Naive thymus-derived CD4-positive, alpha-beta T cell (primary cell): ENCODE measurements around the gene SLC12A5. TPM values are rescaled to one million over a fixed set of nuclear protein-coding genes. Genes with fewer than 3 reads are reported as not detected.

Source experiments
- ATAC-seq: fragments of 150-1000 bp; cut with Tn5 transposase; 2 replicates; pipeline ENCODE4 v1.10.0; 2021; ENCODE audit warnings: mild to moderate bottlenecking, moderate library complexity
- CTCF ChIA-PET: fragments of 350-600 bp; sonication (Branson Sonifier 250); formaldehyde crosslinking; loops from one replicate; lab custom pipeline; 2021; ENCODE audit warnings: antibody characterized with exemption; lab: Charles Lee
- POLR2A ChIA-PET: fragments of 350-600 bp; sonication (Branson Sonifier 250); formaldehyde crosslinking; loops from one replicate; lab custom pipeline; 2021; ENCODE audit warnings: antibody characterized with exemption, inconsistent platforms; lab: Charles Lee
- DNase-seq, 9 donors: peaks; one replicate each; pipeline versions ENCODE4 v3.0.0 to v3.0.0-alpha.2; 2020 to 2022; ENCODE audit warnings: mixed read lengths in 1 of 9
- H3K27ac ChIP-seq: one replicate; pipeline ENCODE4 v1.7.0; 2013; ENCODE audit warnings: mild to moderate bottlenecking, low read depth, low read length, moderate library complexity
- H3K27me3 ChIP-seq, 2 donors: one replicate each; pipeline ENCODE4 v1.7.0; 2013; ENCODE audit warnings: low read length in 2 of 2, mild to moderate bottlenecking in 2 of 2, moderate library complexity in 2 of 2; ENCODE audit not compliant: control insufficient read depth in 2 of 2, insufficient read depth in 2 of 2
- H3K36me3 ChIP-seq, 3 experiments: 1 replicate in 2 of 3; 2 replicates in 1 of 3; pipeline ENCODE4 v1.7.0; 2013; ENCODE audit warnings: low read length in 3 of 3, mild to moderate bottlenecking in 3 of 3, moderate library complexity in 1 of 3; ENCODE audit not compliant: insufficient read depth in 3 of 3, control insufficient read depth in 2 of 3
- H3K4me1 ChIP-seq, 2 donors: one replicate each; pipeline ENCODE4 v1.7.0; 2013; ENCODE audit warnings: low read length in 2 of 2, mild to moderate bottlenecking in 2 of 2, moderate library complexity in 1 of 2; ENCODE audit not compliant: control insufficient read depth in 2 of 2, insufficient read depth in 2 of 2
- H3K4me3 ChIP-seq: 2 replicates; pipeline ENCODE4 v1.7.0; 2013; ENCODE audit warnings: mild to moderate bottlenecking, low read length
- H3K9me3 ChIP-seq, 3 experiments: 1 replicate in 2 of 3; 2 replicates in 1 of 3; pipeline ENCODE4 v1.7.0; 2013; ENCODE audit warnings: low read length in 3 of 3; ENCODE audit not compliant: control insufficient read depth in 2 of 3
- H3K27ac Mint-ChIP-seq, 9 donors: one replicate each; pipeline ENCODE4 v1.8.0; 2020 to 2022; ENCODE audit warnings: mixed read lengths in 9 of 9, mild to moderate bottlenecking in 8 of 9, moderate library complexity in 5 of 9, inconsistent platforms in 2 of 9
- H3K27me3 Mint-ChIP-seq, 5 donors: one replicate each; pipeline ENCODE4 v1.8.0; 2021 to 2022; ENCODE audit warnings: mixed read lengths in 5 of 5, mild to moderate bottlenecking in 1 of 5
- H3K36me3 Mint-ChIP-seq, 5 donors: one replicate each; pipeline ENCODE4 v1.8.0; 2020 to 2022; ENCODE audit warnings: mixed read lengths in 5 of 5, mild to moderate bottlenecking in 3 of 5, inconsistent platforms in 1 of 5
- H3K4me1 Mint-ChIP-seq, 7 donors: one replicate each; pipeline ENCODE4 v1.8.0; 2020 to 2022; ENCODE audit warnings: mixed read lengths in 7 of 7, mild to moderate bottlenecking in 3 of 7, inconsistent platforms in 1 of 7
- H3K4me3 Mint-ChIP-seq, 10 donors: one replicate each; pipeline ENCODE4 v1.8.0; 2020 to 2022; ENCODE audit warnings: mild to moderate bottlenecking in 10 of 10, mixed read lengths in 10 of 10, moderate library complexity in 6 of 10, inconsistent platforms in 2 of 10
- H3K9me3 Mint-ChIP-seq, 11 donors: one replicate each; pipeline ENCODE4 v1.8.0; 2020 to 2022; ENCODE audit warnings: mixed read lengths in 11 of 11, mild to moderate bottlenecking in 4 of 11, inconsistent platforms in 1 of 11, moderate library complexity in 1 of 11
- intact Hi-C, 2 donors: fragments of 100-400 bp; cut with micrococcal nuclease; formaldehyde crosslinking; loops; one replicate each; pipeline ENCODE4 v1.15.1; 2023
- polyA plus RNA-seq, 2 donors: library from polyadenylated mRNA; unstranded; fragments of 300-500 nt; fragmentation: Illumina TruSeq; gene quantifications; one replicate each; pipeline ENCODE4 v1.2.3, GENCODE V29; 2021
- total RNA-seq, 6 experiments: library from RNA in 5 of 6; stranded (reverse) in 5 of 6; gene quantifications; 1 replicate in 5 of 6; 2 replicates in 1 of 6; pipeline ENCODE4 v1.2.3 and lab custom pipeline; 2021 to 2026

Gene SLC12A5
- total and polyA plus RNA-seq, 7 experiments from 2014 or later: not detected

DNA sequence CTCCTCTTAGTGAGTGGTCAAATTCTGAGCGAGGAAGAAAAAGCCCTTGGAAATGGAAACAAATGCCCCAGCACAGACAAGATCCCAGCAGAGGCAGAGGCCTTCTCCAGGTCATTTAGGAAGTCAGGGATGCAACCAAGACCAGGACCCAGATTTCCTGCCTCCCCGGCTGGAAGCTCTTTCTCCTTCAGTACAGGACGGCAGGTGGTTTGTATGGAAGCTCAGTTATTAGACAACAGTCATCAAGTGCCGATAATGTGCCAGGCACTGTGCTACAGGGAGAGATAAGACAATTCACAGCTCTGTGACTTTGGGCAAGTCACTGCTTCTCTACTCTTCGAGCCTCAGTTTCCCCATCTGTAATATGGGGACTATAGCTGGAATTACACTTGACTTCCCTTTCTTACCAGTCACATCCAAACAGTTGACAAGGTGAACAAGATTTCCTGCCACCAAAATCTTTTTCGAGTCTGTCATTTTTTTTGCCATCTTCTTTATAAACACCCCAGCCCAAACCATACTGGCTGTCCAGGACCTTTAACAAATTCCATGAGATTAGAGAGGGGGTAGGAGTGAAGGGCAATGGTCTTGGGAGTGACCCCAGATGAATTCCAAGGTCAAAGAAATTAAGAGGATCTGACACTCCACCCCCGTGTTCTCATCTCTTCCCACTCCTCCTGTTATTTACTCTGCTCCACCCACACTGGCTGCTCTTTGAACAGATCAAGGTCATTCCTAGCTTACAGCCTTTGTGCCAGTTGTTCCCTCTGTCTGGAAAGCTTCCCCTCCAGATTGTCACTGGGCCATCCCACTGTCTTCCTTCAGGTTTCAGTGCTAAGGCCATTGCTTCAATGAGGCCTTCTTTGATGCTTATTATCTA, 14.3 kb upstream of the SLC12A5 start:
- H3K36me3 ChIP-seq: no peaks in the 10 kb centered on the region
- no peak overlapping the region for H3K4me3 ChIP-seq
- Mint-ChIP-seq H3K4me3 (peak overlapping the region; percentile 2 to 76 (median 56)), H3K36me3 (peaks cover 0 to 9% (median 0%) of the 10 kb centered on the region in 5 donors), H3K4me1 (peaks cover 31 to 53% (median 40%) of the 10 kb centered on the region in 7 donors), H3K27ac (peak overlapping the region in 3 of 9 donors; percentile 1 to 61 (median 43)), H3K9me3 (peaks cover 0 to 6% (median 0%) of the 10 kb centered on the region in 11 donors), H3K27me3 (peaks cover 44 to 62% (median 48%) of the 10 kb centered on the region in 5 donors)
- ChIA-PET CTCF (interaction anchor here (0.6 to 3.4 kb wide), 15 partner anchors 10 to 1073 kb away, joined by 3 to 32 read pairs (median 4); no protein-coding TSS in a partner anchor), POLR2A (interaction anchor here (0.7 to 1.6 kb wide), 3 partner anchors 28 to 78 kb away, joined by 3 to 4 read pairs (median 3); no protein-coding TSS in a partner anchor)
- DNase-seq (no peak), ATAC-seq (no peak)
- peaks cover 15 to 16% of the 10 kb centered on the region in 2 donors for H3K27me3 ChIP-seq
- peaks cover 24 to 27% of the 10 kb centered on the region in 2 donors for H3K4me1 ChIP-seq
- intact Hi-C loops: loop anchor here (1.0 to 10.0 kb wide), 8 partner anchors 8 to 670 kb away; partner anchors contain the start of genes NCOA5 (in 1 of the 2) and TP53RK (in 1 of the 2)
- no peak overlapping the region for H3K27ac ChIP-seq
- H3K9me3 ChIP-seq: no peaks in the 10 kb centered on the region

DNA sequence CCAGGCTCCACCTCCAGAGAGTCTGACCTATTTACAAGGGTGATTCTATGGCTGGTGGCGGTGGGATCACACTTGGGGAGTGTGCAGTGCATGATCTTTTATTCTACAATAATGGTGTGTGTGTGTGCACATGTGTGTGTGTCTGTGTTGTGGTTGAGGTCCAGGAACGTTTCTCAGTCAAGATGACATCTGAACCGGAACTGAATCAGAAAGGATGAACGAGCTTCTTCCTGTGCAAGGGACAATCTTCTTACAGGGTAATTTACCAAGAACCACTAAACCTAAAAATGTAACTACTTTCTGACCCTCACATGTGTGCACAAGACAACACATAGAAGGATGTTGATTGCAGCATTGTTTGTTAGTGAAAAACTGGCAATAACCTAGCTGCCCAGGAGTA, 11.7 kb upstream of the SLC12A5 start:
- Mint-ChIP-seq H3K36me3 (peaks cover 0 to 3% (median 0%) of the 10 kb centered on the region in 5 donors), H3K27ac (no peak overlapping the region), H3K4me1 (peaks cover 17 to 36% (median 29%) of the 10 kb centered on the region in 7 donors), H3K27me3 (peaks cover 29 to 53% (median 36%) of the 10 kb centered on the region in 5 donors), H3K4me3 (no peak overlapping the region), H3K9me3 (peaks cover 0 to 2% (median 0%) of the 10 kb centered on the region in 11 donors)
- no peak for DNase-seq
- no peak overlapping the region for H3K4me3 ChIP-seq
- CTCF ChIA-PET: interaction anchor here (0.6 to 1.6 kb wide), 3 partner anchors 100 to 1374 kb away, joined by 3 to 4 read pairs (median 3); no protein-coding TSS in a partner anchor
- no peaks in the 10 kb centered on the region for H3K36me3 ChIP-seq
- intact Hi-C loops: loop anchor here in 1 of 2 donors (10.0 kb wide), 1 partner anchor 668 kb away; the partner anchor contains the start of gene TP53RK
- H3K4me1 ChIP-seq: peaks cover 11 to 19% of the 10 kb centered on the region in 2 donors
- ATAC-seq: no peak
- H3K9me3 ChIP-seq: no peaks in the 10 kb centered on the region
- H3K27ac ChIP-seq: no peak overlapping the region
- H3K27me3 ChIP-seq: peaks cover 2 to 4% of the 10 kb centered on the region in 2 donors
- POLR2A ChIA-PET: no interaction called here

DNA sequence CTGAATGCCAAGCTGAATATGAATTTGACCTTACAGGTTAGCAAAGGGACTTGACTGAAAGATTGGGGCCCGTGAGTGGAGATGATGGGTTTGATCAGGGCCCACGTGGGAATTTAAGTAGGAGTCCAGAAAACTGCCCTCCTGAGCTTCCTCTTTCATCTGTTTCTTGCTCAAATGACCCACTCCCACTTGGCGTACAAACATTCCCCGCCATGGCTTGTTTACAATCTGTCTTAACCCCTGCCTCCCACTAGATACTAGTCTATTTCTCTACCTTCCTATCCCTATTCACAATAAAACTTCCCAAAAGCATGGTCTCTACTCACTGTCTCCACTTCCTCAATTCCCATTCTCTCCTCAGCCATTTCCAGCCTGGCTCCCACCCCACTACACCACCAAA, 10.9 kb upstream of the SLC12A5 start:
- H3K36me3 ChIP-seq: no peaks in the 10 kb centered on the region
- H3K27me3 Mint-ChIP-seq: peaks cover 22 to 51% (median 30%) of the 10 kb centered on the region in 5 donors
- intact Hi-C loops: loop anchor here in 1 of 2 donors (10.0 kb wide), 1 partner anchor 667 kb away; the partner anchor contains the start of gene TP53RK
- H3K4me3 ChIP-seq: no peak overlapping the region
- H3K9me3 ChIP-seq: no peaks in the 10 kb centered on the region
- no peak overlapping the region for H3K27ac ChIP-seq
- ChIA-PET CTCF (interaction anchor here (0.6 to 1.6 kb wide), 5 partner anchors 31 to 420 kb away, joined by 3 to 6 read pairs (median 3); no protein-coding TSS in a partner anchor), POLR2A (no interaction called here)
- H3K27ac Mint-ChIP-seq: no peak overlapping the region
- DNase-seq: no peak
- peaks cover 0 to 3% (median 0%) of the 10 kb centered on the region in 5 donors for H3K36me3 Mint-ChIP-seq
- no peaks in the 10 kb centered on the region for H3K9me3 Mint-ChIP-seq
- H3K27me3 ChIP-seq: peaks cover 4 to 5% of the 10 kb centered on the region in 2 donors
- no peak for ATAC-seq
- H3K4me3 Mint-ChIP-seq: no peak overlapping the region
- H3K4me1 Mint-ChIP-seq: peaks cover 14 to 36% (median 24%) of the 10 kb centered on the region in 7 donors
- H3K4me1 ChIP-seq: peaks cover 10 to 16% of the 10 kb centered on the region in 2 donors

DNA sequence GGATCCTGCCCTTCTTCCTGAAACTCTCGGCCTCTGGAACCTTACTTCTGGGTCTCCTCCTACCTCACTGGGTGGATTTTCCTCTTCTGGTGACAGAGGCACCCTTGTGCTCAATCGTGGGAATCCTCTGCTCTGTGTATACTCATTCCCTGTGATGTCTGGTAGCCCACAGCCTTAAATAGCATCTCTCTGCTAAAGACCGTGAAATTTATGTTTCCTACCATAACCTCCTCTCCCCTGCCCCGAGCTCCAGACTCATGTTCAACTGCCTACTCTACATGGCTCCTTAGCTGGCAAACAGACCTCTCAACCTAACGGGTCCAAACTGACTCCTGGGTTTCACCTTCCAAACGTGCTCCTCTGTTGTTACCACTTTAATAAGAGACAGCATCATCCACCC, 10.4 kb upstream of the SLC12A5 start:
- Histone ChIP-seq H3K4me1 (peaks cover 5 to 11% of the 10 kb centered on the region in 2 donors), H3K27ac (no peak overlapping the region), H3K27me3 (peaks cover 4 to 8% of the 10 kb centered on the region in 2 donors), H3K36me3 (no peaks in the 10 kb centered on the region), H3K4me3 (no peak overlapping the region), H3K9me3 (no peaks in the 10 kb centered on the region)
- Mint-ChIP-seq H3K9me3 (no peaks in the 10 kb centered on the region), H3K36me3 (peaks cover 0 to 3% (median 0%) of the 10 kb centered on the region in 5 donors), H3K27me3 (peaks cover 26 to 54% (median 35%) of the 10 kb centered on the region in 5 donors), H3K4me1 (peaks cover 19 to 39% (median 27%) of the 10 kb centered on the region in 7 donors), H3K4me3 (no peak overlapping the region), H3K27ac (no peak overlapping the region)
- no peak for ATAC-seq
- intact Hi-C loops: loop anchor here in 1 of 2 donors (10.0 kb wide), 1 partner anchor 666 kb away; the partner anchor contains the start of gene TP53RK
- ChIA-PET CTCF (interaction anchor here (0.9 to 1.6 kb wide), 4 partner anchors 32 to 419 kb away, joined by 3 to 6 read pairs (median 4); no protein-coding TSS in a partner anchor), POLR2A (no interaction called here)
- no peak for DNase-seq

DNA sequence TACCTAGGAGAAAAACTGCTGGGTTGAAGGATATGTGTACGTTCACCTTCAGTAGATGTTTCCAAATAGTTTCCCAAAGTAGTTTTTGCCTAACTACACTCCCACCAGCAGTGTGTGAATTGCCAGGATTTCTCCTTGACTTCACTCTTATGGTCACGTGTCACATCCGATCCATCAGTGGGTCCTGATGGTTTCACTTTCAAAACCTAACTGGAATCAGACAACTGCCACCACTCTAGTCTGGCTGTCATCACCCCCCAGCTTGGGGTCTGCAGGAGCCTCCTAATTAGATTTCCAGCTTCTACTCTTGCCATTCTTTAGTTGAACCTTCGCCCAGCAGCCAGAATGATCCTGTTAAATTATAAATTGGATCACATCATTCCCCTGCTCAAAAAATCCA, 8.5 kb upstream of the SLC12A5 start:
- peaks cover 12 to 25% (median 17%) of the 10 kb centered on the region in 7 donors for H3K4me1 Mint-ChIP-seq
- Histone ChIP-seq H3K27ac (no peak overlapping the region), H3K27me3 (peaks cover 4 to 8% of the 10 kb centered on the region in 2 donors), H3K4me1 (peaks cover 0 to 6% of the 10 kb centered on the region in 2 donors), H3K4me3 (no peak overlapping the region), H3K36me3 (no peaks in the 10 kb centered on the region), H3K9me3 (no peaks in the 10 kb centered on the region)
- peaks cover 40 to 60% (median 42%) of the 10 kb centered on the region in 5 donors for H3K27me3 Mint-ChIP-seq
- ChIA-PET CTCF (interaction anchor here (1.0 kb wide), 1 partner anchor 418 kb away, joined by 3 read pairs; no protein-coding TSS in a partner anchor), POLR2A (interaction anchor here (0.6 kb wide), 1 partner anchor 421 kb away, joined by 3 read pairs; no protein-coding TSS in a partner anchor)
- H3K4me3 Mint-ChIP-seq: peak overlapping the region in 8 of 10 donors; percentile 19 to 79 (median 65)
- intact Hi-C loops: loop anchor here in 1 of 2 donors (5.0 kb wide), 1 partner anchor 327 kb away; no protein-coding TSS in a partner anchor
- DNase-seq (no peak), ATAC-seq (no peak)
- no peaks in the 10 kb centered on the region for H3K9me3 Mint-ChIP-seq
- H3K27ac Mint-ChIP-seq: no peak overlapping the region
- peaks cover 0 to 3% (median 0%) of the 10 kb centered on the region in 5 donors for H3K36me3 Mint-ChIP-seq
